ENCODE data around the gene MACROD2.

Gene MACROD2

DNA sequence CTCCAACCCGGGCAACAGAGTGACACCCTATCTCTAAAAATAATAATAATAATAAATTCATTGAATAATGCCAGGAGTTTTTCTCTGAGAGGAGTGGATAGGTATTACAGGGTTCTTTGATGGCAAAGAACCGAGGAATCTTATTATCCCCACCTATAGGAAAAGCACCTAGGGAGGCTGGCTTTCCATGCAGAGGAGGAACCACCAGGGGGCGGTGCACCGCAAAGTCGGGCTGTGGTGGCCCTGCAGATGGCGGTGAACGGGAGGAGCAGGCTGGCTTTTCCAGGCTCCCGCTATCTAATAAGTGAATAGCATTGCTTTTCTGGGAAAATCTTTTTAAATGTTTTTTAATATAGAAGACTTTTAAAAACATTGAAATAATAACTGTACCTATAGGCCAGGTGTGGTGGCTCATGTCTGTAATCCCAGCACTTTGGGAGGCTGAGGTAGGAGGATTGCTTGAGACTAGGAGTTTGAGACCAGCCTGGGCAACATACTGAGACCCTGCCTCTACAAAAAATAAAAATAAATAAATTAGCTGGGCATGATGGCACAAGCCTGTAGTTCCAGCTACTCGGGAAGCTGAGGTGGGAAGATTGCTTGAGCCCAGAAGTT, 1713.8 kb downstream of the MACROD2 start:
- TF ChIP-seq CTCF (conservative IDR thresholded peaks at IDR 0.05; ENCODE audit: low read depth, low read length) = peak; percentile 52
- H3K4me3 ChIP-seq (ENCODE audit: low read length) = no peak overlapping the region
- DNase-seq (ENCODE audit: low read depth) = no peak

DNA sequence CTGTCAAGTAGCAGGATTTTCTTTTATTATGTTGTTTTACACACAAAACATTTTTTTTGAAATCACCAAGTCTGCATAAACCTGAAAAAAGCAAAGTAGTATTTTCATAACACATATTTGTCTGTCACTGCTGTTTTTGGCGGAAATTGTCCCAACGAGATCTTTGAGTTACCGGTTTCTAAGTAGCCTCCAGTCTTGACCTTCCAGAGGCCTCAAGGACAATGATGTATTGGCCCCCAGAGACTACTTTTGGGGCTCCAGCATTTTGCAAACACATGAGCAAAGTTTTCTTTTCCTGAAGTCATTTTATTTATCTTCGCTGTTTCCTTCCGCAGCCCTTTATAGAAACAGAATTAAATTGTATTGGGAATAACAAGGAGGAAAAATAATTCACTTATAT, 1715.3 kb downstream of the MACROD2 start:
- no peak for DNase-seq (ENCODE audit: low read depth)
- H3K4me3 ChIP-seq (ENCODE audit: low read length) = no peak overlapping the region
- no peak for TF ChIP-seq CTCF (conservative IDR thresholded peaks at IDR 0.05; ENCODE audit: low read depth, low read length)

- TF ChIP-seq CTCF (conservative IDR thresholded peaks at IDR 0.05; ENCODE audit: low read depth, low read length) = no peak
- DNase-seq (ENCODE audit: low read depth) = no peak
- H3K4me3 ChIP-seq (ENCODE audit: low read length) = no peak overlapping the region
Measured at GRCh38 chr20:15711177-15711576, 1715.9 kb downstream of the MACROD2 start.

DNA sequence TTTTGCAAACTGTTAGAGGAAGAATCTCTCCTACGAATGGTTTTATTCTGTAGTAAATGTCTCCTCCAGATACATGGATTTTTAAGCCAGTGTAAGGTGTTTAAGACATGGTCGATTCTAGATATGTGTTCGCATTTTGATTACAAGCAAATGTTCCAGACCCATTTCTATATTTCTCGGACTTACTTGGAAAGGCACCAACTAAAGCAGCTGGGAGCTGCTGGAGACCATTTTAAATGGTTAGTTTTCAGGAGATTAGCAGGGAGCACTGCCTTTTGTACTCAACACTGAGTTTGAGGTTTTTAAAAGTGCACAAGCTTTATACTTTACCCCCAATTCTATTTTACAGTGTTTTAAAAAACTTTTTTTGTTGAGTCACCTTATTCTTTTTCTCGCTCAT, 1720.9 kb downstream of the MACROD2 start:
- TF ChIP-seq CTCF (conservative IDR thresholded peaks at IDR 0.05; ENCODE audit: low read depth, low read length) = no peak
- no peak for DNase-seq (ENCODE audit: low read depth)

GRCh38 chr20:15726416-15726815, 1731.1 kb downstream of the MACROD2 start:
- DNase-seq (ENCODE audit: low read depth) = no peak
- no peak for TF ChIP-seq CTCF (conservative IDR thresholded peaks at IDR 0.05; ENCODE audit: low read depth, low read length)
- no peak overlapping the region for H3K4me3 ChIP-seq (ENCODE audit: low read length)

More for the DNA sequence above, 1720.9 kb downstream of the MACROD2 start:
- no peak overlapping the region for H3K4me3 ChIP-seq (ENCODE audit: low read length)

DNA sequence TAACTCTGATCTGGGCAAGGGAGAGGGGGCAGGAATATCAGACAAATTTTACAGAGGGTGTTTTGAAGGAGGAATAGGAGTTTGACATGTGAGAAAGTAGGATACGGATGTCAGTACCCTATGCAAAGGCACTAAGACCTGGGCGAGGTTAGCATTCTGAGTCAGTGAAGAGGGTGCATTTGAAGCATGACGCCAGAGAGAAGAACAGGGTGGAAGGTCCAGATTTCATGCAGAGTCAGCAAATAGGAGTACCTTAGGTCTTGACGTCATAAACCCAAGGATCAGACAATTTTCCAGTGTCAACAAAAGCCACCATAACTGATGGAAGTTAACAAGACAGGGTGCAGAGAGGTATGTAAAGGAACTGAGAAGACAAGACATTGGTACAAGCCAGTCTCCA, 1738.7 kb downstream of the MACROD2 start:
- no peak for TF ChIP-seq CTCF (conservative IDR thresholded peaks at IDR 0.05; ENCODE audit: low read depth, low read length)
- DNase-seq (ENCODE audit: low read depth) = no peak
- no peak overlapping the region for H3K4me3 ChIP-seq (ENCODE audit: low read length)

- H3K4me3 ChIP-seq (ENCODE audit: low read length) = no peak overlapping the region
- no peak for DNase-seq (ENCODE audit: low read depth)
- TF ChIP-seq CTCF (conservative IDR thresholded peaks at IDR 0.05; ENCODE audit: low read depth, low read length) = no peak
Measured at GRCh38 chr20:15739035-15739434, 1743.7 kb downstream of the MACROD2 start.

All from retinal pigment epithelial cell (primary cell).